Skeletal muscle cell (primary cell): ENCODE measurements around the gene ACSF3.
"Not testable (repeated sequence)": the region's sequence is repeated elsewhere in the genome, so short reads cannot be mapped to it uniquely, and the experiment has no call there.

ENCODE experiments used
- DNase-seq: peaks from one replicate; pipeline ENCODE4 v3.0.0-alpha.2; 2010; ENCODE audit warnings: low read depth
- H3K4me3 ChIP-seq: 2 replicates; pipeline ENCODE4 v1.5.1; 2011; ENCODE audit warnings: low read depth, mild to moderate bottlenecking, control low read depth, low read length, moderate library complexity

The ACSF3 gene

GRCh38 chr16:89054714-89055113 lies 38.9 kb upstream of the ACSF3 start:
- H3K4me3 ChIP-seq, result no peak overlapping the region
- DNase-seq, result no peak

- DNase-seq, result no peak
- no peak overlapping the region for H3K4me3 ChIP-seq
Measured at GRCh38 chr16:89055313-89055712, 38.3 kb upstream of the ACSF3 start.

GRCh38 chr16:89055894-89056555 lies 37.6 kb upstream of the ACSF3 start:
- H3K4me3 ChIP-seq, result no peak overlapping the region
- no peak for DNase-seq

DNA sequence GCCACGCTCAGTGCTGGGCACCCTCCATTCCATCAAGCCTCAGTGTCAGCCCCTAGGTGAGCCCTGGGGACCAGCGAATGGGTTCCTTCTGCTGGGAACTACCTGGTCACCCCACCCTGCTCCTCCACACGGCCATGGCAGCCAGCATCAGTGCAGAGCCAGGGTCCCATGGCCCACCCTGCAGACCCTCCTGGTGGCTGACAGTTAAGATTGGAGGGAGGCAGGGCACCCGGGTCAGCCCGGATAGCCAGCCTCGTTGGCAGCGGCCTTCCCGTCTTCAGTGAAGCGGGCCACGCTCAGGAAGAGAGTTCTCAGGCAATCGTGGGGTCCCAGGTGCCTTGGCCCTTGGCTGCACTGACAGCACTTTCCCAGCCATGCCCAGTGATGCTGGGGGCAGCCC lies 37.1 kb upstream of the ACSF3 start:
- no peak for DNase-seq
- H3K4me3 ChIP-seq, result no peak overlapping the region

DNA sequence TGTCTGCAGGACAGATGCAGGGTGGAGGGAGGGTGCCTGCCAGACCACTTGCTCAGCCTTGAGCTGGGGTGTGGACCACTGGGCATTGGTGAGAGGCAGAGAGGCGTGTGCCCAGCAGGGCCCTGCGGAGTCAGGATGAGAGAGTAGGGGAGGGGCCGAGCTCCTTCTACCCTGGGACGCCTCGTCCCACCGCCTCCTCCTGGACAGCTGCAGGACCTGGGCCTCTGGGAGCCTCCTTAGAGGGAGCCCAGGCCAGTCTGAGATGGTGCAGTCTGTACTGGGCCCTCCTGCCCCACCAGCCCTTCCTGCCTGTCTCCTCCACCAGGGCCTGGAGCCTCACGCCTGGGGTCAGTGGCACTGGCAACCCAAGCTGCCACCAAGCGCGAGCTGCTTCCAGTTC lies 35.9 kb upstream of the ACSF3 start:
- no peak overlapping the region for H3K4me3 ChIP-seq
- no peak for DNase-seq

- H3K4me3 ChIP-seq, result no peak overlapping the region
- DNase-seq, result no peak
Measured at GRCh38 chr16:89058812-89059211, 34.8 kb upstream of the ACSF3 start.

GRCh38 chr16:89060207-89060794 lies 33.4 kb upstream of the ACSF3 start:
- no peak overlapping the region for H3K4me3 ChIP-seq
- no peak for DNase-seq

- H3K4me3 ChIP-seq, result no peak overlapping the region
- no peak for DNase-seq
Measured at GRCh38 chr16:89061086-89061485, 32.6 kb upstream of the ACSF3 start.

DNA sequence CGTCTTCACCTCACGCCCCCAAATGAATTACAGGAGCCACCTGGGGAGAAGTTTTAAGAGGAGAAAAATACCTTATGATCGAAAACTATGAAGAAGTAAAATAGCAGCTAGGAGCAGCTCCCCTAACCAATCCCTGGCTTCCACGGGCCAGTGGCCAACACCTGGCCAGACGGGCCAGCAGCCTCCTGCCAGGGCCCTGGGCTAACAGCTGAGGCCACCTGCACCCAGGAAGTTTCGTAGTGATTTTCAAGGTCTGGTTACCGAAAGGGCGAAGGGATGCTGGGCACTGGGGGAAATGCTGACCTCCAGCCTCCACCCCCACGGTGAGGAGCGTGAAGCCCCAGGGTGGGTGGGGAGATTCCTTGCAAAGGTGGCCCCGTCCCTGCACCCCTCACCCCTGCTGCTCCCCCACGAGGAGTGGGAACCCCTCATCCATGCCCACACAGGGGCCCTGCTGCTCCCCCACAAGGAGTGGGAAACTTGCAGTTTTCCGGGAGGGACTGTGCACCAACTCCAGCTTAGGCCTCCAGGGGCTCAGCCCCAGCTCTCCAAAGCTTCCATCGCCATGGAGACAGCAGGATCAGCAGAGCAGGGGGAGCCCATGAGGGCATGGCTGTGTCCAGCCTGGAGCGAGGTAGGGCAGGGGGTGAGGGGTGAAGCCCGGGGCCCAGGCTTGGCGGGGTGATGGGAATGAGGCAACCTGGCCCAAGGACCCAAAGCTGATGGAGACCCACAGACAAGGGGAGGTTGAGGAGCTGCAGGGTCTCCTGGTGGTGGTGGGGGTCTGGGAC lies 31.9 kb upstream of the ACSF3 start:
- DNase-seq, result no peak

DNA sequence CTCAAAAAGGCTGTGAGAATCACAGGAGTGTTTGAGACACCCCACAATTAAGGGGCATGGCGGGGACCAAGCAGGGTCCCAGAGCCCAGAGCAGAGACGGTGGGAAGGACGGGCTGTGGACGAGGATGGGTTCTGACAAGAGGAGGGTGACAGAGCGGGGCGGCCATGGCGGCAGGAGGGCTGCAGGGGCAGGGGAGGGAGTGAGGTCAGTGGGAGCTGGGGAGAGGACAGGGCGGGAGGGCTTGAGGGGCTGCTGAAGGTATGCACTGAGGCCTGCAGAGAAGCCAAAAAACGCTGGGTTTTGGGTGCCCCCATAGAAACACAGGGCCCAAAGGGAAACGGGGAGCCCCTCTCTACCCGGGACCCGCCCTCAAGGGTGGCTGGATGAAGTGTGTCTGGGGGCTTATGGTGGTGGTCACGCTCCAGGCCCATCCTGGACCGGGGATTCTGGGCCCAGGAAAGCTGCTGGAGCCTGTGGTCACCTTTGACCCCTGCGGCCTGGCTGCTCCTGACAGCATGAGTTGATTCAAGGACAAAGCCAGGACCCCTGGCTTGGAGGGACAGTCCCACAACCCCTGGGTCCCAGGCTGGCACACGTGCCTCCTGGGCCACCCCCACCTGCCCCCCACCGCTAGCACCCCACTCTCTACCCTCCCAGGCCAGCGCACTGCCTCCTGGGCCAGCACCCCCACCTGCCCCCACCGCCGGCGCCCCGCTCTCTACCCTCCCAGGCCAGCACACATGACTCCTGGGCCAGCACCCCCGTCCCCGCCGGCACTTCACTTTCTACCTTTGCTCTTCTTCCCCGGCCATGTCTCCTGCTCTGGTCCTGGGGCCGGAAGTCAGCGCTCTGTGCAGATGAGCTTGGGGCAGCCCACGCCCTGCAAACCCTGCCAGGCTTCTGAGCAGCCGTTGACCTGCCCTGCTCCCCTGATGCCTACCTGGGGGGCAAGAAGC lies 31.0 kb upstream of the ACSF3 start:
- no peak overlapping the region for H3K4me3 ChIP-seq

More for the DNA sequence above, 31.9 kb upstream of the ACSF3 start:
- no peak overlapping the region for H3K4me3 ChIP-seq

DNA sequence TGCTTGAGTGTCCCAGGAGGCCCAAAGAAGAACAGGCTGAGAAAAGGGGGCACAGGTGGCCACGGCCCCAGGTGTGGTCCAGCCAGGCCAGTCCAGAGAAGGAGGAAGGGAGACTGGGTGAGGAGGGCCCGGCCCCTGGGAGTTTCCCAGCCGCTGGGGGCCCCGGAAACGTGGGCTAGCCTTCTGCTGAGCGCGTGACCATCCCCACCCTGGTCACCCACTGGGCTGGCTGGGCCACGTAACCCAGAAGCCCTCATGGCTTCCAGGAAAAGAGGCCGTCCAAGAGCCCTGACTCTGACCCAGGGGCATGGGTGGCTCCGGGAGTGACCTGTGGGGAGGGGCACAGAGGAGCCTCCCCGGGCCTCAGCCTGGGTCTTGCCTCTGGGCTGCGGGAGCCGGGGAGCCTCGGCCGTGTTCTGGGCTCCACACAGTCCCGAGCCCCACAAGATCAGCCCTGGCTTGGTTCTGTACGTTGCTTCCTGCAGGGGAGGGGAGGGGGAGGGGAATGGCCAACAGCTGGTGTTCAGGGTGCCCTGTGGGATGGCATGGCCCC lies 29.8 kb upstream of the ACSF3 start:
- no peak overlapping the region for H3K4me3 ChIP-seq
- no peak for DNase-seq

More for the DNA sequence above, 31.0 kb upstream of the ACSF3 start:
- no peak for DNase-seq

GRCh38 chr16:89064606-89065457 lies 28.8 kb upstream of the ACSF3 start:
- no peak overlapping the region for H3K4me3 ChIP-seq
- no peak for DNase-seq

DNA sequence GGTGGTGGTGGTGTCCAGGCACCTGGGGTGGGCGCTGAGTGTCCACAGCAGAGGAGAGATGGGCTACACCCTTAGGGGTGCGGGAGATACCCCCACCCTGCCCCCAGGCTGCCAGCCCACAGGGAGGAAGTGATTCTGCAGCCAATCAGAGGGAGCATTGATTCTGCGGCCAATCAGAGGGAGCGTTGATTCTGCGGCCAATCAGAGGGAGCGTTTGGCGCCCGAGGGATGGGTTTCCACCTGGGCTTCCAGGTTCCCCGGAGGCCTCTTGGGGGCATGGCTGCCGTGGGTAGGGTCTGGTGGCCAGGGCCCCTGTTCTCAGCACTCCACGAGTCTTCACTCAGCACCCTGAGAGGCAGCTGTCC lies 28.2 kb upstream of the ACSF3 start:
- no peak overlapping the region for H3K4me3 ChIP-seq
- DNase-seq, result no peak

DNA sequence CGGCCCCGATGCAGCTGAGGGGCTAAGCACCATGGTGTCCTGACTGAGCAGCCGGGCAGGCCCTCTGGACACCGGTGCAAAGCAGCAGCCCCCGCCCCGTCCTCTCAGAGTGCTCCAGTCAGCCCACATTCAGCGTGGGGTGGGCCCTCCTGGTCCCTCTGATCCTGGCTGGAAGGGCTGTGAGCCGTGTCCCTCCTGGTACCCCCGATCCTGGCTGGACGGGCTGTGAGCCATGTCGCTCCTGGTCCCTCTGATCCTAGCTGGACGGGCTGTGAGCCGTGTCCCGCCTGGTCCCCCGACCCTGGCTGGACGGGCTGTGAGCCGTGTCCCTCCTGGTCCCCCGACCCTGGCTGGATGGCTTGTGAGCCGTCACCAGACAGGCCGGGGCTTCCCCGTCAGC lies 26.9 kb upstream of the ACSF3 start:
- no peak for DNase-seq
- no peak overlapping the region for H3K4me3 ChIP-seq

DNA sequence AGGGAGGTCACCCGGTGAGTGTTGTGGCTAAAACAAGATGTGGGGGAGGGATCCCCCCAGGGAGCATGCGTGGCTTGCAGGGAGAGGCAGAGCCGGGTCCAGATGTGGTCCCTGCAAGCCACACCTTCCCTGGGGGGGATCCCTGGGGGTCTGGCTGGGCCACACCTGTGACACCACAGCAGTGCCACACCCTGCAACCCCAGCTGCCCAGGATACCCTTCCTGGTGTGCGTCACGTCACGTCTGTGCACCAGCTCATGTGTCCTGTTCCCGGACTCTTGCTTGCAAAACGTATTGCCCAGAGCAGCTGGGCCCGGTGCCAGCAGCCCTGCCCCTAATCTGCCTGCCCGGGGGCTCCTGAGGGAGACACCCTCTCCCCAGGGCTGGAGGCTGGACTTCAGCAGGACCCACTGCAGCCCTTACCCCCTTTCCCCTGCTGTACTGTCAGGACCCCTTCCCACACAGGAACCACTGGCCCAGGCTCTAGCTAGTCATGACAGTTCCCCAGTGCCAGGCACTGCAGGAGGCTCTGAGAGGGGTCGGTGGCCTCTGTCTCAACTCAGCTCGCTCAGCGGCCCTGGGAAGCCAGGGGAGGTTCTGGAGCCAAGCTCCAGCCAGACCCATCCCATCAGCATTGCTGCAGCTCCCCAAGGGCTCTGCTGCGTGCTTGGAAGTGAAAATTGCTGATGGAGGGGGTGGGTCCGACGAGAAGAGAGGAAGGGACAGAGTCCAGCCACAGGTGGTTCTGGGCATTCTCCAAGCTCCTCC lies 25.8 kb upstream of the ACSF3 start:
- H3K4me3 ChIP-seq, result no peak overlapping the region
- DNase-seq, result no peak

GRCh38 chr16:89068814-89069616 lies 24.6 kb upstream of the ACSF3 start:
- H3K4me3 ChIP-seq, DNase-seq: not testable (repeated sequence)

DNA sequence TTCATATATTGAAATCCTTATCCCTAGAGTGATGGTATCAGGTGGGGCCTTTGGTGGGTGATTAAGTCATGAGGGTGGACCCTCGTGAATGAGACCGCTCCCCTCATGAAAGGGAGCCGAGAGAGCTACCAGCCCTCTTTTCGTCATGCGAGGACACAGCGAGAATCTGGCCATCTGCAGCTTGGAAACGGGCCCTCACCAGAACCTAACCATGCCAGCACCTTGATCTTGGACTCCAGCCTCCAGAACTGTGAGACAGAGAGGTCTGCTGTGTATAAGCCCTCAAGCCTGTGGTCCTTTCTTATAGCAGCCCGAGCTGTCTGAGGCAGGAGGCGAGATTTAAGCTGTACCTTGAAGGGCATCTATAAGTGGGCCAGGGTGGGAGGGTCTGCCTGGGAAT lies 23.7 kb upstream of the ACSF3 start:
- no peak for DNase-seq
- no peak overlapping the region for H3K4me3 ChIP-seq
